GM15510 (cell line): ENCODE data around the gene INHBB.

ENCODE experiments used
- POLR2A ChIP-seq: IDR thresholded peaks from 3 replicates; pipeline ENCODE4 v1.6.1; 2011; ENCODE audit warnings: borderline replicate concordance; ENCODE audit not compliant: insufficient read length; ENCODE audit errors: extremely low read depth

The INHBB gene

DNA sequence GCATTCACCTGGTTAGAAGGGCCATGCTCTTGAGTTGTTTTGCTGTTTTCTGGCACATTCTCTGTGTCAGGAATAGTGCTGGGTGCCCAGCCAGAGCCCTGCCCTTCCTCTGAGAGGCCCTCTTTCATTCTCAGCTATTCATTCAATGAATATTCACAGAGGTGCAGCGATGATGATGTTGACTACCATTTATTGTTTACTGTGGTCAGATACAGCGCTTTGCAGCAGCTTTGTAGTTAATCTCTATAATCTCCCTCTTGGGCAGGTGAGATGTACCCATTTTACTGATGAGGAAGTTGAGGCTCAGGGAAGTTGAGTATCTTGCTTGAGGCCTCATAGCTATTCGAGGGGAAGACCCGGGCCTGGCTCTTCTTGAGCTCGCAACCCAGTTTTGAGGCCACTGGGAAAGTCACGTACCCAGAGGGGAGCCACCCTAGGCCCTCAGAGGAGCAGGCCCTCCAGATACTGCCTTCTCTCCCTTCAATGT, 9.9 kb downstream of the INHBB start:
- TF ChIP-seq POLR2A: no peak

DNA sequence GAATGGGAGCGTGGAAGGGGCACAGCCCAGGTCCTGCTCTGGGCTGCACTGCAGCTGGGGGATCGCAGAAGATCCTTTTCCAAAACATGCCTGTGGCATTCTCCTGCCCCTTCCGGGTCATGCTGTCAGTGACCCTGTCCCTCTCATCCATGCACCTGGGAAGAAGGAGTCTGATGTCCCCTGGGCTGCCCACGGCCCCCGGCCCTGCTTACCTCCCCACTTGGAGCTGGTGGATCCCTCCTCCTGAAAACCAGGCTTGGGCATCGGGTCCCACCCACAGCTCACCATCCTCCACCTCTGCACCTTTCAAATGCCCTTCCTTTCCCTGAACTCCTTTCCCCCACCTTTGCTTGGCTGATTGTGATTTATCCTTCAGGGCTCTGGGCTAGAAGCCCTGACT, 11.8 kb downstream of the INHBB start:
- no peak for TF ChIP-seq POLR2A

DNA sequence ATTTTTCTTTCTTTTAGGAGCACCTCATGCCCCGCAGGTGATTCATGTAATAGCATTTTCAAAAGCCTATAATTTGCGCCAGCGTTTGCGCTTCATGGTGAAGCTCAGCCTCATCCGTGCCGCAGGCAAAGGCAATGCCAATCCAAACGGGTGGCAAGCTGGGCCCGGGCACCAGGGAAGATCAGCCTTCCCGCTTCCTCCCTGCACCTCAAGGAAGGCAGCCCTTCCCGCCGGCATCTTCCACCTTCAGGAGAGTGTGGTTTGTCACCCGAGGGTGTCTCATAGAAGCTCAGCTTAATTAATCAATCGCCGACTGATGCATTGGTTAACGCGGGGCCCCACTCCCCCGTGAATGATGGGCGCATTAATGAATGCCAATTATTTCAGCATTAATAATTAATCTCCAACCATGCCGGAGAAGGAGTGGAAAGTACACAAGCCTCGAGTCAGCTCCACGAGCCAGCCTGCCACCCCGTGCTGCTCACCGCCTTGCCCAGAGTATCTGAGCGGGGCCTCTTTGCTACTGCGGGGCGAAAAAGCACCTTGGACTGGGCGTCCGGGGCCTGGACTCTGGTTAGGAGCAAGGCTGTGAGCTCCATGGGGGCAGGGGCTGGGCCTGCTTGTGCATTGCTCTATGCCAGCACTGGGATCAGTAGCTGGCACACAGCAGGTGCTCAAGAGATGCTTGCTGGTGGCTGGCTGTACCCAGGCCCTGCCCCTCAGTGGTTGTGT, 13.0 kb downstream of the INHBB start:
- TF ChIP-seq POLR2A: no peak

DNA sequence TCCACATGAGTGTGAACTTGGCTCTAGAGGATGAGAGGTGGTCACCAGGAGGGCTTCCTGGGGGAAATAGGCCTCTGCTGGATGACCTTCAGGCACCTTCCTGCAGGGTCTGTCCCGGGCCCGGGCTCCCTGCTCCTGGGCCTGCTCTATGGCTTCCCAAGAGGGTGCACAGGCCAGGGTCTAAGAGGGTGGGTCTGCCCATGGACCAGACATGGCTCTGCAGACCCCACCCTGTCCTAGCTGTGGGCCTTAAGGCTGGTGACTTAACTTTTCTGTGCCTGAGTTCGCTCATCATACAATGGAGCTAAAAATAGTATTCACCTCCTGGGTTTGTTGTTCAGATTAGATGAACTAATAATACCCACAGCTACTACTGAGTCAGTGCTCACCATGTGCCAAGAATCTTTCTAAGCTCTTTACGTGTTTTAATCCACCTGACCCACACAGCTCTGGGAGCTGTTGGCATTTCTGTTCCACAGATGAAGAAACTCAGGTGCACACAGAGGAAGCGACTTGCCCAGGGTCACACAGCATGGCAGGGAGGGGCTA, 14.4 kb downstream of the INHBB start:
- no peak for TF ChIP-seq POLR2A

DNA sequence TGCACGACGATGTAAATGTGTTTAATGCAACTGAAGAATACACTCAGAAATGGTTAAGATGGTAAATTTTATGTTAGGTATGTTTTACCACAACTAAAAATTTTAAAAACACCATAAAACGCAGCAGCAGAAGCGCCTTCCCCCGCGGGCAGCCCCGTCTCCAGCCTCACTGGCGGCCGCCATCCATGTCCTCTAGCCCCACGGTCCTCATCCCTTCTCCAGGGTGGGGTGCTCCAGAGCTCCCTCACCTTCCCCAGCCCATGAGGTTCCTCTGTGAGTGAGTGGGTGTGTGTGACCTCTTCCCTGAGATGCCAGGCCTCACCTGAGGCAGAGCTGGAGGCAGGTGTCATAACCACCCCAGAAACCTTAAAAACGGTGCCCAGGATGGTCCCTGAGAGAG, 17.0 kb downstream of the INHBB start:
- no peak for TF ChIP-seq POLR2A

DNA sequence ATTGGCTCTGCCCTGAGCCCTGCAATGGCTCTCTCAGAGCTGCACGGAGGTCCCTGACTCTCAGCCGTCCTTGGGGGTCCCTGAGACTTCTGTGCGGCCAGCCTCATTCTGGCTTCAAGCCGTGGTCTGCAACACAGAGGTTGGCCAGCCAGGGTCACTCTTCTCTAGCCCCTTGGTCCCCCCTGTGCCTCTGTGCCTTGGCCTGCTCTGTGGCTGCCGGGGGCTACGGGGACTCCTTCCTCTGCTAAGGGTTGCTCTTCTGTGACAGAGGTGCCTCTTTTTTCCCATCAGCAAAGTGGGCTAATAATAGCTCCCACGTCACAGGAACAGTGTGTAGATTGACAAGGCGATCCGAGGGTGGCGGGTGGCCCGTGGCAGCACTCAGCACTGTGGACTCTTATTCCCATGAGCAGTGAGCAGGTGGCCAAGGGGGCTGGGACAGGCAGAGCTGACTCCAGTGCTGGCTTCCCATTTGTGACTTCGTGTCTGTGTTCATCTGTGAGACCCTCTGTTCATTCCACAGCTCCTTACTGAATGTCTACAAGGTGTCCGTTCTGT, 19.4 kb downstream of the INHBB start:
- TF ChIP-seq POLR2A: no peak

DNA sequence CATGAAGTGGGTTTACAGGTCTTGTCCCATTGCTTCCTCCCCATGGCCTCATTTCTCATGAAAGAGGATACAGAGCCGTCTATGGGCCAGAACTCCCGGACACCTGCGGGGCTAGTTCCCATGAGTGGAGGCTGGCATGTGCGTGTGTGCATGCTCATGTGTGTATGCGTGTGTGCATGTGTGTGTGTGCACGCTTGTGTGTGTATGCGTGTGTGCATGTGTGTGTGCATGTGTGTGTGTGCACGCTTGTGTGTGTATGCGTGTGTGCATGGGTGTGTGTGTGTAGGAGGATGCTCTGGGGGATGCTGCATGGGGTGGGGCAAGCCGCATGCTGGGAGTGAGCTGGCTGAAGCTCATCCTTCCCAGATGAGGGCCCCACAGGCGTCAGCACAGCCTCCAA, 20.8 kb downstream of the INHBB start:
- no peak for TF ChIP-seq POLR2A

DNA sequence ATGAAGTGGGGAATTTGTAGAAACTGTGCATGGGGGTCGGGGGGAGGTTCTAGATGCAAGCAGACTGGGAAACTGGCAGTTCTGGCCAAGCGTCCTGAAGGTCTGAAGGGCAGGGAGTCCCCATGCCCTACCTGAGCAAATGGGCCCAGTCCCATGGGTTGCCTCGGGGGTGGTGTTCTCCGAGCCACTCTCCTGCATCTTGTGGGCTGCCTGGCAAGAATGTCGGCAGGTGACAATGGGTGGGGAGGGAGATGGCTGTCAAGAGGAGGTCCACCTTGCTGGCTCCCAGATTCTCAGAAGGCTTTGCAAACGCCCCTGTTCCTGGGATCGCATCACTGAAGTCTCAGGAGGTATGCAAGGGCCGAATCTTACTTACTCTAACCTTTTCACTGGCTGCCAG, 21.3 kb downstream of the INHBB start:
- no peak for TF ChIP-seq POLR2A

DNA sequence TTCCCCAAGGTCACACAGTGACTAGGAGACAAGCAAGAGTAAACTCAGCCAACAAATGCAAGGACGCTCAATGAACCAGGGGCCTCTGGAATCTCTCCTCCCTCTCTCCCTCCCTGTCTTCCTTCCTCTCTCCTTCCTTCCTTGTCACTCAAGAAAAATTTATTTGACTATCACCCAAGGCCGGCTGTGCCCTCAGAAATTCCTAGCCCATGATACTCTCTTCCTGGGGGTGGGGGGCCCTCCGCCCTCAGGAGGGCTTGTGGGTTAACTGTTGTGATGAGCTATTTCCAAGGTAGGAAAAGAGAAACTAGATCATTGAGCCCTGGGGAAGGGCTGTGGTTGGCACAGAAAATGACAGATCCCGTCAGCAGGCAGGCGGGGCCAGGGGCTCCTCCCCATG, 21.7 kb downstream of the INHBB start:
- no peak for TF ChIP-seq POLR2A

DNA sequence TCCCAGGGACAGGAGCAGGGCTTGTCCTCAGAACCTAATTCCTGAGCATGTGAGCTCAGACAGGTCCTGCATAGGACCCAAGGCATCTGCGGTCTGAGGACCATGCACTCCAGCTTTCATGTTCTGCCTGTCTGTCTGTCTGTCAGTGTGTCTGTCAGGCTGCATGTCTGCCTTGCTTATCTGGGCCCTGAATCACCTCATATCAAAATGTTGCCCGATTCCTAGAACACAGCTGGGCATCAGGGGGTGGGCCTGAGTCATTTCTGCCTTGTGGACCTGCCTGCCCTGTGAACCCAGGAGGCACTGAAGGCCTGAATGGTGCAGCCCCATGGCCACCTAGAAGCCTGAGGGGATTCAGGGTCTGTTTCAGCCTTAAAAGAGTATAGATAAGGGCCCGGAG, 22.1 kb downstream of the INHBB start:
- TF ChIP-seq POLR2A: no peak

DNA sequence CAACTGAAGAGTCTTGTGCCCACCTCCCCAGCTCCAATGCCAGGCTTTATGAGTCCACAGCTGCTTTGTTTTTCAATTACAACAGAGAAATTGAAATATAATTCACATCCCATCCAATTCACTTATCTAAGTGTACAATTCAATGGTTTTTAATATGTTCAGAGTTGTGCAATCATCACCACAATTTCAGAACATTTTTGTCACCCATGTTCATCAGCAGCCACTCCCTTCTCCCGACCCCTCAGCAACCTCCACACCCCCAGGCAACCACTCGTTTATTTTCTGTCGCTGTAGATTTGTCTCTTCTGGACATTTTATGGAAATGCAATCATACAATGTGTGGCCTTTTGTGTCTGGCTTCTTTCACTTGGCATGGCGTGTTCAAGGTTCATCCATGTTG, 23.3 kb downstream of the INHBB start:
- no peak for TF ChIP-seq POLR2A

DNA sequence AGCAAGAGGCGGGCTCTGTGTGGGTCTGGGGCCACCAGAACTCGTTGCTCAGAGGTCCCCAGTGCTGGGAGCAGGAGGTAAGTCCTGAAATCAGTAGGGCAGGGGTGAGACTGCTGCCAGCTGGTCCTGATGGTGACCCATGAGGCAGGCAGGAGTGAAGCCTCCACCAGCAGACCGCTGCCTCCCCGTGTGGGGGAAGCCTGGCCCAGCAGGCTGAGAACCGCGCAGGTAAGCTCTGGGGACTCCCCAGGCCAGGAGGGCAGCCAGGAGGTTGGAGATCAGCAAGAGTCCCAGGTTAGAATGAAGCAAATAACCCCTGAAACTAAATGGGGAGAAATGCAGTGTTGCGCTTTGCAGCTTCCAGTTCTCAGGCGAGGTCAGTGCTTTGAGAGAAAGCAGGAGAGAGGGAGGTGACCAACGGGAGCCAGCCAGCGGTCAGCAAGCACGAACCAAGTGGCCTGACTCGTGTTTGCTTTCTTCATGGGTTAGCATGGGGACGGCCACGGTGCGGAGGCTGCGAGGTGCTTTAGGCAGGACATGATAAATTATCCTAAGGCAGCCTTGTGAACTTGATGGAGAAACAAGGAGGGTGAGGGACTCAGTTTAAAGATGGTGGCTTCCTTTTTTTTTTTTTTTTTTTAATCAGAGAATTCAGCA, 26.2 kb downstream of the INHBB start:
- no peak for TF ChIP-seq POLR2A

DNA sequence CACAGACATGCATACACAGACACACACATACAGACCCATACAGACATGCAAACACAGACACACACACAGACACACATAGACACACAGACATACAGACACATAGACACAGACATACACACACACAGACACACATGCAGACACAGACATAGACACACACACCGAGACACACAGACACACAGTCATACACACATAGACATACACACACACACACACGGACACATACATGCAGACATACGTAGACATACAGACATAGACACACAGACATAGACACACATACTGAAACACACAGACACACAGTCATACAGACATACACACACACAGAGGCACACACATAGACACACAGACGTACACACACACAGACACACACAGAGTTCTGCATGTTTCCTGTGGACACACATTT, 26.9 kb downstream of the INHBB start:
- TF ChIP-seq POLR2A: no peak

DNA sequence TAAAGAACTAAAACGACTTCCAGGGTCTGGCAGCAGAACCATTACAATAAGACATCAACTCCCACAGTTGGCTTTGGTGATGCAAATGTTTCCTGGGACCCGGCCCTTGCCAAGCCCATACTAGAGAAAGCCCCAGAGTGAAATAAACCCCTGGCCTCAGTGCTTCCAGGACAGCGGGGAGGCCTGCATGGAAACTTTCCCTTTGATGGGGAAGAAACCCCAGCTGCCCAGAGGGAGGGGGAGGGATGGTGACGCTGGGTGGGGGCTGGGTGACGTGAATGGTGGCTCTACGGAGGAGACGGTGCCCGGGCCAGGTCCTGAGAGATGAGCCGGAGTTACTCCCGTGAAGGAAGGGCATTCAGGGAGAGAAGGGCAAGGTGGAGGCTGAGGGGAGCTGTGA, 27.5 kb downstream of the INHBB start:
- TF ChIP-seq POLR2A: no peak

DNA sequence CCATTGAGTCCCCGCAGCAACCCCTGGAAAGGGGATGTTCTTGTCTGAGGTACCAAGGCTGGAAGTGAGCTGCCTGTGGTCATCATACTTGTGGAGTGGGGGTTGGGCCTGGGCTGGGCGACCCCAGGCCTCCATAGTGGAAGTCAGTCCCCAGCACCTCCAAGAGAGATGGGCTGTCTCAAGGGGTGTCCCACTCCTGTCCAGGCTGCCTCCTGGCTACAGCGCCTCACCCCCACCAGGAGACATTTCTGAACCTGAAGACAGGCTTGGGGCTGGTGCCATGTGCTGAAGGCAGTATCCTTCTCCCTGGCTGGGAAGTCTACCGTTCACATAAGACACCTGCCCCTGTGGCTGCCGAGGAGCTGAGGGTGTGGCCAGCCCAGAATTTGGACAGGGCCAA, 28.9 kb downstream of the INHBB start:
- no peak for TF ChIP-seq POLR2A
